AG04449 (cell line): ENCODE data around the gene TRAPPC10.

Experiments
- CTCF ChIA-PET: fragments of 350-600 bp; formaldehyde crosslinking; extraction: SDS; loops from one replicate; lab custom pipeline; 2021; ENCODE audit warnings: antibody characterized with exemption; lab: Yijun Ruan, JAX
- POLR2A ChIA-PET: fragments of 400-600, 350-600 bp; formaldehyde crosslinking; extraction: SDS; loops from one replicate; lab custom pipeline; 2020; ENCODE audit warnings: antibody characterized with exemption, inconsistent platforms; lab: Yijun Ruan, JAX
- DNase-seq: peaks from one replicate; pipeline ENCODE4 v3.0.0-alpha.2; 2010; ENCODE audit warnings: low read depth, low spot score
- H3K4me3 ChIP-seq: 2 replicates; pipeline ENCODE4 v1.5.1; 2011; ENCODE audit warnings: low read depth, mild to moderate bottlenecking, control low read depth, low read length
- TF ChIP-seq, protein P1 (sequence below): IDR thresholded peaks from one replicate; pipeline ENCODE4 v1.5.1; 2011; ENCODE audit warnings: mild to moderate bottlenecking, moderate library complexity, low read length, control low read depth, inconsistent platforms; ENCODE audit not compliant: insufficient read depth; ENCODE audit errors: missing control alignments

Gene TRAPPC10

DNA sequence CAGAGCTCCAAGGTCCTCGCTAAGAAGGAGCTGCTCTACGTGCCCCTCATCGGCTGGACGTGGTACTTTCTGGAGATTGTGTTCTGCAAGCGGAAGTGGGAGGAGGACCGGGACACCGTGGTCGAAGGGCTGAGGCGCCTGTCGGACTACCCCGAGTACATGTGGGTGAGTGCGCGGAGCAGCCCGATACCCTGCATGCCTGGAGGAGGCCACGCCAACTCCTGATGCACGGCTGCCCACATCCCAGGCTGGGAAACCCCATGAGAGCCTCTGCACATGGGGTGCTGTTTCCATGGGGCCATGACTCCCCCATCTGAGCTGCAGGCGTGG is 43.0 kb upstream of the TRAPPC10 start:
- TF ChIP-seq, protein P1, sequence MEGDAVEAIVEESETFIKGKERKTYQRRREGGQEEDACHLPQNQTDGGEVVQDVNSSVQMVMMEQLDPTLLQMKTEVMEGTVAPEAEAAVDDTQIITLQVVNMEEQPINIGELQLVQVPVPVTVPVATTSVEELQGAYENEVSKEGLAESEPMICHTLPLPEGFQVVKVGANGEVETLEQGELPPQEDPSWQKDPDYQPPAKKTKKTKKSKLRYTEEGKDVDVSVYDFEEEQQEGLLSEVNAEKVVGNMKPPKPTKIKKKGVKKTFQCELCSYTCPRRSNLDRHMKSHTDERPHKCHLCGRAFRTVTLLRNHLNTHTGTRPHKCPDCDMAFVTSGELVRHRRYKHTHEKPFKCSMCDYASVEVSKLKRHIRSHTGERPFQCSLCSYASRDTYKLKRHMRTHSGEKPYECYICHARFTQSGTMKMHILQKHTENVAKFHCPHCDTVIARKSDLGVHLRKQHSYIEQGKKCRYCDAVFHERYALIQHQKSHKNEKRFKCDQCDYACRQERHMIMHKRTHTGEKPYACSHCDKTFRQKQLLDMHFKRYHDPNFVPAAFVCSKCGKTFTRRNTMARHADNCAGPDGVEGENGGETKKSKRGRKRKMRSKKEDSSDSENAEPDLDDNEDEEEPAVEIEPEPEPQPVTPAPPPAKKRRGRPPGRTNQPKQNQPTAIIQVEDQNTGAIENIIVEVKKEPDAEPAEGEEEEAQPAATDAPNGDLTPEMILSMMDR = no peak
- no peak for DNase-seq
- H3K4me3 ChIP-seq = no peak overlapping the region
- POLR2A ChIA-PET = no interaction called here
- CTCF ChIA-PET = no interaction called here

DNA sequence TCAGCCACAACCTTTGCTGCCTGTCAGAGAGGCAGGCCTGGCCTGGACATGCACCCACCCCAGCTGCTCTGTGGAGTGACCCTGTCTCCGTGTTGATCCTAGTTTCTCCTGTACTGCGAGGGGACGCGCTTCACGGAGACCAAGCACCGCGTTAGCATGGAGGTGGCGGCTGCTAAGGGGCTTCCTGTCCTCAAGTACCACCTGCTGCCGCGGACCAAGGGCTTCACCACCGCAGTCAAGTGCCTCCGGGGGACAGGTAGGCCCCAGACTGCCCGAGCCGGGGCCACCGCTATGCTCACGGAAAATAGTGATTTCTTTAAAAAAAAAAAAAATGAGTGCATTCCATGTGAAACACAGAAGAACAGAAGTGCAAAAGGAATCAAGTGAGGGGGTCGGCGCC is 41.6 kb upstream of the TRAPPC10 start:
- ChIA-PET CTCF (interaction anchor here (1.3 kb wide), 1 partner anchor 153 kb away, joined by 4 read pairs; no protein-coding TSS in a partner anchor), POLR2A (no interaction called here)
- no peak for DNase-seq
- TF ChIP-seq, protein P1 = no peak
- H3K4me3 ChIP-seq = no peak overlapping the region

DNA sequence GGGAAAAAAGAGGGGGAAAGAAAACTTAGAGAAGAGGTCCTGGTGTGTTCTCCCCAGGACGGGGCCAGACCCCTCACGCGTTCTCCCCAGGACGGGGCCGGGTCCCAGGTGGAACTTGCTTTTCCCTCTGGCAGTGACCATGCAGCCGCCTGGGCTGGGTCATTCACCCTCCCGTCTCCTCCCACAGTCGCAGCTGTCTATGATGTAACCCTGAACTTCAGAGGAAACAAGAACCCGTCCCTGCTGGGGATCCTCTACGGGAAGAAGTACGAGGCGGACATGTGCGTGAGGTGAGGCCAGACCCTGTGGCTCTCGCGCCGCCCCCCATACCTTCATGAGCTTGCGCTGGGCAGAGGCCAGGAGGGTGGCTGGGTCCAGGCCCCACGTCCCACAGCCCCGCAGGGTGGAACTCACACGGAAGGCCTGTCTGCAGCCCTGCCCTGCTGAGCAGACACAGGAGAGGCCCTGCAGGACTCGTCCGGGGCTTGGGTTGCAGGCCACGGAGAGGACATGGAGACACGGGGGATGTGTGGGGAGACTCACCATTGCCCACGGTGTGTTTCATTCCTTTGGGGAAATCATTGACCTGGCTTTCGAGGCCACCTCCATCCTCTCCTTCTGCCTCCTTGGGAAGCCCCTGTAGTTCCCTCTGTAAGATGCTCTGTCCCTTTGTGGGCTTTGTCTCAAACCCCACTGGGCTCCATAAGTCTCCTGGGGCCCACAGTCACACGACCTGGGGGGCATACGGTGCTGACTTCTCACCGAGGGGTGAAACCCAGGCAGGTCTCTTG is 40.7 kb upstream of the TRAPPC10 start:
- POLR2A ChIA-PET = no interaction called here
- DNase-seq = no peak
- TF ChIP-seq, protein P1 = no peak
- H3K4me3 ChIP-seq = no peak overlapping the region
- CTCF ChIA-PET = no interaction called here

DNA sequence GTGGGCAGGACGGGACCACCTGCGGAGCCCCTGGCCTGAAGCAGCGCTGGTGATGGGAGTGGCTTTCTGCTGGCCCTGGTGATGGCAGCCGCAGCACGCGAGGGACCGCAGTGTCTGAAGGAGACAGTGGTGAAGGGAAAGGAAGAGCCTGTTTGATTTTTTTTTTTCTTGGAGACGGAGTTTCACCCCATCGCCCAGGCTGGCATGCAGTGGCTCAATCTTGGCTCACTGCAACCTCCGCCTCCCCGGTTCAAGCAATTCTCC is 40.2 kb upstream of the TRAPPC10 start:
- H3K4me3 ChIP-seq = no peak overlapping the region
- POLR2A ChIA-PET = no interaction called here
- CTCF ChIA-PET = interaction anchor here (1.2 to 2.0 kb wide), 2 partner anchors 33 to 161 kb away, joined by 3 to 10 read pairs; no protein-coding TSS in a partner anchor
- no peak for DNase-seq
- TF ChIP-seq, protein P1 = no peak

DNA sequence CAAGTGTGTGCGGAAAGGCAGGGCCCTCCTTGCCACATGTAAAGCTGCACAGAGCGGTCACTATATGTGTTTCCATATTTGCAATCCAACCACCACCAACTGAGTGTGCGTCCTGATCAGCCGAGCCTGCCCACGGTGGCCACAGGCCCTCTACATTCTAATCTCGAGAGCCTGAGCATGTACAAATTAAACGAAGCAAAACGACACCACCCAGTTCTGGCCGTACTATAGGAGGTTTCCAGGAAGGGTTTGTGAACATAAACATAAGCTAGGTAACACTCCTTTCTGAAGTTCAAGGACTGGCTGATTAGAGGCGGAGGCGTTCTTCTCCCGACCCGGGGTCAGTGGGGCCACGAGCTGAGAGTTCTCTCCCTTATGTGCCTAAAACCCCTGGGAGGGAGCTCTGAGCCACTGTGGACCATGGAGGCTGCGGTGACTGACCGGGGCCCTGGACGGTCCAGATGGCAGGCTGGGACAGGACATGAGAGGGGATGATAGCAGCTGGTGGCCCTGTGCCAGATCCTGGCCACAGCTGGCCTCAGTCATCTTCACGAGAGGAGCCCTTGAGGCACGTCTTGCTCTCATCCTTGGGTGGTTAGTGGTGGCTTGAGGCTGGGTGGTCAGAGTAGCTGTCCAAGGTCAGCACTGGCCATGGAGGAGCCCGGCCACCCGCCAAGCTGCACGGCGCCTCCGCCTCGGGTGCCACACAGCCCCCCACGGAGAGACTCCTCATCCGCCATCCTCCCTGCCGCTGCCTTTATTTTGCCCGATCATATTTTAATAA is 39.1 kb upstream of the TRAPPC10 start:
- CTCF ChIA-PET = interaction anchor here (1.0 to 2.0 kb wide), 5 partner anchors 10 to 183 kb away, joined by 3 to 10 read pairs (median 3); partner anchors contain the start of gene RRP1
- POLR2A ChIA-PET = no interaction called here

DNA sequence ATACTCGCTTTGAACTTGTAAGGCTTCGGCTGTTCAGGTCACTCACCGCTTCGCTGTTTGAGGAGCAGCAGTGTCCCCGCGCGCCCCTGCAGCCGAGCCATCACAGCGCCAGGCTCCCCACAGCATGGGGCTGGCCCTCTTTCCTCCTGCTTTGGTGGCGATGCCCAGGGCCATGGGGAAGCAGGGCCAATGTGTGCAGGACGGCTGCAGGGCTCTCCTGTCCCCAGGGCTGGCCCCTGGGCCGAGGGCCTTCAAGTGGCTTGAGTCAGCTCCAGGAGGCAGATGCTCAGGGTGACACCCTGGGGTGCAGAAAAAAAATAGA is 38.5 kb upstream of the TRAPPC10 start:
- TF ChIP-seq, protein P1 = no peak
- CTCF ChIA-PET = interaction anchor here (1.0 to 2.0 kb wide), 4 partner anchors 9 to 184 kb away, joined by 3 to 10 read pairs (median 3); partner anchors contain the start of gene RRP1
- no peak for DNase-seq
- POLR2A ChIA-PET = no interaction called here
- H3K4me3 ChIP-seq = no peak overlapping the region

More for the DNA sequence above, 39.1 kb upstream of the TRAPPC10 start:
- TF ChIP-seq, protein P1 = no peak
- DNase-seq = no peak
- no peak overlapping the region for H3K4me3 ChIP-seq
